ENCODE data around the gene LHX6.

The LHX6 gene

DNA sequence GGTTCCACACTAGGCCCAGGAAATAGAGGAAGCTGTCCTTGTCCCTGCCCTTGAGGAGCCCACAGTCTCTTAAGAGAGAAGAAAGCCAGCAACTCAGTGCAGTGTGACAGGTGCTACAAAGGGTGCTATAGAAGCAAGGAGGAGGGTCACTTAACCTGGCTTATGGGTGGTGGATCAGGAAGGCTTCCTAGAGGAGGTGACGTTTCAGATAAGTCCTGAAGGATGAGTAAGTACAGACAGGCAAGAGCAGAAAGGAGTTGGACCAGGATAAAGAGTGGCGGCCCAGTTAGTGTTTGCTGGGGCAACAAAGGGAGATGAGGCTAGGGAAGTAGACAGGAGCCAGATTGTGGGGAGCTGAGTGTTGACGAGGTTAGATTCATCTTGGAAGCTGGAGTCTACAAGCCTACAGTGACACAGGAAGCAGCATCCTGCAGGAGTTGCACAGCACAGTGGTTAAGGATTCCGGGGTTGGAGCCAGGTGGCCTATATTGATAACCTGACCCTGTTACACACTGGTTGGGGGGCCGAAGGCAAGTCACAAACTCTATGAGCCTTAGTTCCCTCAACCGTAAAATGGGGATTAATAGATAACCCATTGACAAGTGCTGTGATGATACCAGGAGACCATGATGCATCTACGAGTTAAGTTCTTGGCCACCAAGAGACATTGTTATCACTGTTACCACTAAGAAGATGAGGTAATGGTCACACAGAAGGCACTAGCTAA is 5.4 kb upstream of the LHX6 start:
- DNase-seq (ENCODE audit: low read depth in 2 of 2): no peak

DNA sequence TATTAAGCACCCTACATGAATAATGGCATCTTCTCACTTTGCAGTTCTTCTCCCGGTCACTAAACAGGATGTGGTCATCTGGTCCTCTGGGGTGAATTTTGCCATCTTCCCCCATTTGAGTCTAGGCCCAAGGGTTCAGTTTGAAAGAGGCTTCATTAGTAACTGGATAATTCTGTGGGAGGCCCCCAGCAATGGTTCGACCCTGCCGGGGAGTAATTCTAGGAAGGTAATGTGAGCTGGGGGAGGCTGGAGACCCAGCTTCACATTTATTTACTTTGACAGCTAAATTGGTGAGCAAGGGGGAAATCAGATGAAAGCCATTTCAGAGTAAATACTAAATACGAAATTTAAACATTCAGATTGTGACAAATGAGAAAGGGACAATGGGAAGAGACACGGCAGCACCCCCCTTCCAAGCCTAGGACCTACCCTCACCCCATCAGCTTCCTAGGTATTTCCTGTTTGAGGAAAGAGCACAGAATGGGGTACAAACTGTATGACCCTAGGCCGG is 4.1 kb upstream of the LHX6 start:
- DNase-seq (ENCODE audit: low read depth in 2 of 2): no peak

DNA sequence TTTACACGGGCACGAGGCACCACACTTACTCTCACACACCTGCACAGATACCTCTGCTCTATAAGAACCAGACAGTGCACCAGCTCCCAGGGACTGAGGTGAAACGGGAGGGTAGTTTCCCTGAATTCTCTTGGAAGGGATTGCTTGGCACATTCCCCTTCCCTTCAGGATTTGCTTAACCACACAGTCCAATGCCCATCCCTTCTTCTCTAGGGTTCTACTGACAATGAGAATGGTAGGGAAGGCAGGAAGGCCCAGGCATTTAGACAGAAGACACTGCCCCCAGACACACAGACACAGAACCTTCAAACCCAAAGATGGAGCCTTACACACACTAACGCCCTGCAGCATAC is 704 bp upstream of the LHX6 start:
- no peak for DNase-seq (ENCODE audit: low read depth in 2 of 2)

DNA sequence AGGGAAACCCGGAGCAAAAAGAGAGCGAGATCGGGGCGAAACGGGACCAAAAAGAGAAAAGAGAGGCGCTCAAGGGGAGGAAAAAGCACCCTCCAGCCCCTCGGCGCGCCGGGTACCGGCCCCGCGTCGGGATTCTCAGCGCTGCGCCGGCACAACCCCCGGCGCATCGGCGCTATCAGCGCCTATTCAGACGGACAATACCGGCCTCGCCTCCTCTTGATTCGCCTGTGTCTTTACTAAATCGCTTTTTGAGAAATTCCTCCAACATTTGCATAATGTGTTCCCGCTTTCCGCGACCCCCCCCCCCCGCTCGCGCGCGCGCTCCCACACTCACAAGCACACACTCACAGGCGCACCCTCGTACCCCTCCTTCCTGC is 578 bp downstream of the LHX6 start:
- no peak for DNase-seq (ENCODE audit: low read depth in 2 of 2)

DNA sequence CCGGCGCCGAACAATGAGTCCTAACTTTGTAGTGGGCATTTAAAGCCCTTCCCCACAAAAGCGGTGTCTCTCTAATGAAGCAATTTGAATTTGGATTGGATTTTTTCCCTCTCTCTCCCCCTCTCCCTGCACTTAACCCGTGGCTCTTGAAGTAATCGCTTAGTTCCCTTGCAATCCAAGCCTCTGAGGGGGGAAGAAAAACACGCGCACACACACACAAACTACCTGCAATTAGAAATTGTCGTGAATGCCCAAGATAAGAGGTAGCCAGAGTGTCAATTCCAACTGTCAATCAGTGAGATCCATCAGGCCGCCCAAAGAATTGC is 1.2 kb downstream of the LHX6 start:
- DNase-seq (ENCODE audit: low read depth in 2 of 2): no peak

DNA sequence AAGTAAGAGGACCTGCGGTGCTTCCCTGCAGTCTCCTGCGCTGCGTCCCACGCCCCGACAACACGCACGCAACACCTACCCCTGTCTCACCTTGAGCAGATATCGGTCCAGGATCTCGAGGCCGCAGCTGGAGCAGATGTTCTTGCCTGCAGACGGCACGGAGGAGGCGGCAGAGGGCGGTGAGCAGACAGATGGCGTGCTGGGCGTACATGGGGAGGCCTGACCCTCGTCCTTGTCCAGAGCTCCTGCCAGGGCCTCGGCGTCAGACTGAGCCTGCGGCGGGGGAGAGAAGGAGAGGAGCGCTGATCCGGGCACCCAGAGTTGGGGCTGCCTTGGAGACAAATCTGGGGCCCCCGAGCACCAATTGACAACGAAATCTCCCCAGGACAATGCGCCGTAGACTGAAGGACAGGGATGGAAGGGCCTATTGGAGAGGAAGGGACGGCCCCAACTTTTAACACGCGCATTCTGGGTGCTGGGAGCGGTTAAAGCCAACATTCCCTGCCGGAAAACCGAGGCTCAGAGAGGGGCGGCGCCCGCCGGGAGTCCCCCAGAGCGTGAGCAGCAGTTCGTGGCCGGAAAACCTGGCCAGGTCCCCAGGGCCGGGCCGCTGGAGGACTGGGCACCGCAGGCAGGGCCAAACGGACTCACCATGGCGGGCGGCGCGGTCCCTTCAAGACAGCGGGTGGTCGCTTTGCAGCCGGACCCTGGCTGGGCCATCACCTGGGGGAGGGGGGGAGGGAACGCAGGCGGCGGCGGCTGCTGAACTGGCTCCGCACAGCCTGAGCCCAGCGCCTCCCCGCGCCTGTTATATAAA is 1.8 kb downstream of the LHX6 start:
- DNase-seq (ENCODE audit: low read depth in 2 of 2): no peak

DNA sequence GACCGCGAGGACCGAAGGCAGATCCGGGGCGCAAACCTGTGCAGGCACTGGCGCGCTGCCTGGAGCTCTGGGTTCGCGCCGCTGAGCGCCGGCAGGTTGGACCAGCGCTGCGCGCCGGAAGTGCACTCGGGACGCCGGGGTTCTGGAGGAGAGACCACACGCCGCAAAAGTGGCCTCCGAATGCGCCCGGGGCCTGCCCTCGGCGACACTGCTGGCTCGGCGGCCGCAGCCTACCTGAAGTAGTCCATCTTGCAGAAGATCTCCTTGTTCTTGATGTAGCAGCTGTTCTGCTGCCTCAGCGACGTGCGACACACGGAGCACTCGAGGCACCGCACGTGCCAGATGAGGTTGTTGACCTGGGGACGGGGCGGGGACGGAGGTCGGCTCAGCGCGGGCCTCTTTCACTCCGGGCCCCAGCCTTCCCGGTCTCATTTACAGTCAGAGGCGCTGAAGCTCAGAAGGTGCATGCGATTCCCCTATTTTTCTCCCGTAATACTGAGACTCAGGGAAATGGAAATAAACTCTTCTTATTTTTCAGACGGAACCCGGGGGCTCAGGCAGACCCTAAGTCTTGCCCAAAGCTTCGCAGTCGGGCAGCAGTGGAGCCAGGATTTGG is 2.5 kb downstream of the LHX6 start:
- no peak for DNase-seq (ENCODE audit: low read depth in 2 of 2)

DNA sequence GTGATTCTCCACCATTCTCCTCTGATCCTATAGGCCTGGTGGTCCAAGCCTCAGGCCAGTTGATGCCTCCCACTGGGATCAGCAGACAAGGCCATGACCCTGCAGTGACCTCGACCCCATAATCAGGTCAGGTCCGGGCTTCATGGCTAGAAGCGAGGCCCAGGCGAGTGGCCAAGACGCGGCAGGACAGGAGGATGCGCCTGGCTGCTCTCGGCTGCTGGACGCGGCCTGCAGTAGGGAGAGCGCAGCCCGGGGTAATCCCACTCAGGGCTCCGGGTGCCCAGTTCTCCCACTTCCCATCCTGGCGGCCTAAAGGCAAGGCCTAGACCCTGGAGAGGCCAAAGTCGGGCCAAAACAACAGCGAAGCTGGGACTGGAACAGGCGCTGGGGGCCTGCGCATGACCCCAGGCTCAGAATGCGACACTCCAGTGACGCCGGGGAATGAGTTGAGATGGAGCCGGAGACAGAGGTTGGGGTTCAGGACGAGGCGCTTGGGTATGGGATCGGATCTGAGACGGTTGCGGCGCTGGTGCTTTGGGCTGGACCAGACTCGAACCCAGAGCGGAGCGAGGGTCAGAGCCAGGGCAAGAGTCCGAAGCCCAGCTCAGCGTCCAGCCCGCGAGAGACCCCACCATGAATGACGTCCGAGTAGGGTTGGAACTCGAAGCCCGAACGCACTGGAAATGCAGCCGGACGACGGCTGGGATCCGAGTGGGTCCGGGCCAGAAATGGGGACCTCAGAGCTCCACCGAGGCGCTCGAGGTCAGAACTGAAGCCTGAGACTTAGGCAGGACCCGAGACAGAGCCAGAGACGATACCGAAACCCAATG is 3.2 kb downstream of the LHX6 start:
- no peak for DNase-seq (ENCODE audit: low read depth in 2 of 2)

DNA sequence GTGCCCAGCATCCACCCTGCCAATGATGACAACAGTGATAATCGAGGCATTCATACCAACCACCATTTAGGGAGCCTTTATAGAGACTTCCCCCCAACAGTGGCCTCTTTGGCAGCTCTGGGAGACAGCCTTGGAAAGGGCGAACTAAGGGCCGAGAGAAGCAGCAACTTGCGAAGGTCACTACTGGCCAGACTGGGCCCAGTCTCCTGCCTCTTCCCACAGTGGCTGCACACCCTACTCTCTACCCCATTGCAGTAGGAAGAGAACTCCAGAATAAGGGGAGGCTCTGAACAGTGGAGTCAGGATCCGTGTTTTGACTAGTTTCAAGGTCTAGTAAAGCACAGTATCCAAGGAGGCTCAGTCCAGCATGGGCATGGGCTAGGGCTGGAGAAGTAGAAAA is 5.3 kb downstream of the LHX6 start:
- DNase-seq (ENCODE audit: low read depth in 2 of 2): no peak

DNA sequence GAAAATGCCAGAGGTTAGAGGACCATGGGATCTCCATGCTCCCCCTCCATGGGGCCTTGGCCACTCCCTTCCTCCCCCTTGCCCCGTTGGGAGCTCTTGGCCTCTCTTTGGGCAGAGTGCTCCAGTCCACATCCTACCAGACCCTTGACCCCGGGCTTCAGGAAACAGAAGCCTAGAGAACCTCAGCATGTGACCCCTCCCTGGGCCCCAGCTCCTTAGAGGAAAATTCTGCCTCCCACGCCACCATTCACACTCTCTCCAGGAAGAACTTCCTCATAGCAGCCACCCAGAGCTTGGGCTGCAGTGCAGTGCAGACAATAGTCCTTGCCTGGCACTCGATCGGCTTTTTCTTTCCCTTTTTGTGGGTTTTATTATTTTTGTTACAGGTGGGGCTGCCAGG is 6.0 kb downstream of the LHX6 start:
- DNase-seq (ENCODE audit: low read depth in 2 of 2): no peak

DNA sequence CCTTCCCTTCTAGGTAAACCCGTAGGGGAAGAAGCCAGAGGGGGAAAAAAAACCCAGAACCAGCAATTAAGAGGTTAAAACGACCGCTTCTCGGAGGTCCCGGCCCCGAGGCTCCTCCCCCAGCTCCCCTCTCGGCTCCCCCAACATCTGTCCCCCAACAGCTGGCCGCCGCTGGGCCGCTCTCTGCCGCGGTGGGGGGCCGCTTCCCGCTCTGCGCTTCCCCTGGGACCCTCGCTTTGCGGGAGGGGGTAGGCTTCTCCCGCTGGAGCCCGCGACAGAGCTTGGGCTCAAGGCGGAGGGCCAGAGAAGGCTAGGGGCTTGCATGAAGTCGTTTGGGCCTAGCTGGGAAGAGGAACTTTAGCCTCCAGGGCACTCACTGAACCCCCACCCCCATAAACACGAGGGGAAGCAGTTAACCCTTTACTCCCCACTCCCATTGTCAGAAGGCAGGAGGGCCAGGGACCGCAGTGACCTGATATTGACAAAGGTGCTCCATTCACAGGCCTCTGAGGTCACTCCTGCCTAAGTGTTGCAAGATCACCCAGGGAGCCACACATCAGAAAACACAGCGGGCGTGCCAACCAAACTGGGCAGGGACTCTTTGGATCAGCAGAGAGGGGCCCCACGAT is 7.5 kb downstream of the LHX6 start:
- no peak for DNase-seq (ENCODE audit: low read depth in 2 of 2)

DNA sequence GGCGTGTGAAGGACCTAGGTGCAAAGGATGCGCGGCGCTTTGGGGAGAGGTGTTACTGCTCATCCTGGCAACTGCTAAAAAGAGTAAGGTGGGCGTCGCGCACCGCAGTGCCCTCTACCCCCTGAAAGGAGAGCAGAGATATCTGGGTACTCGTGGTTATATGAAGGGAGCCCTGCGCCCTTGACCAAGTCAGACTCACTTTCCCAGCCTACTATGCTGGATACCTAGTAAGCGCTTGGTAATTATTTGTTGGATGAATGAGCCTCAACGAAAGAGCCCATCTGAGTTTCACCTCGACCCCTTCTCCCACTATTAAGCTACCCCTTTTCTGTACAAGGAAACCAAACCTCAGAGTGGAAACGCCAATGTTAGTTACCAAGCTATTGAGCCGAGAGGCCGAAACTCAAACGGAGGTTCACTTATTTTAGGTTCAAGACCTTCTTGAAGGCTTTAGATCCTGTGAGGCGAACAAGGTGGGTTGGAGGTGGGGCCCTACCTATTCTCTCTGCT is 8.0 kb downstream of the LHX6 start:
- no peak for DNase-seq (ENCODE audit: low read depth in 2 of 2)

DNA sequence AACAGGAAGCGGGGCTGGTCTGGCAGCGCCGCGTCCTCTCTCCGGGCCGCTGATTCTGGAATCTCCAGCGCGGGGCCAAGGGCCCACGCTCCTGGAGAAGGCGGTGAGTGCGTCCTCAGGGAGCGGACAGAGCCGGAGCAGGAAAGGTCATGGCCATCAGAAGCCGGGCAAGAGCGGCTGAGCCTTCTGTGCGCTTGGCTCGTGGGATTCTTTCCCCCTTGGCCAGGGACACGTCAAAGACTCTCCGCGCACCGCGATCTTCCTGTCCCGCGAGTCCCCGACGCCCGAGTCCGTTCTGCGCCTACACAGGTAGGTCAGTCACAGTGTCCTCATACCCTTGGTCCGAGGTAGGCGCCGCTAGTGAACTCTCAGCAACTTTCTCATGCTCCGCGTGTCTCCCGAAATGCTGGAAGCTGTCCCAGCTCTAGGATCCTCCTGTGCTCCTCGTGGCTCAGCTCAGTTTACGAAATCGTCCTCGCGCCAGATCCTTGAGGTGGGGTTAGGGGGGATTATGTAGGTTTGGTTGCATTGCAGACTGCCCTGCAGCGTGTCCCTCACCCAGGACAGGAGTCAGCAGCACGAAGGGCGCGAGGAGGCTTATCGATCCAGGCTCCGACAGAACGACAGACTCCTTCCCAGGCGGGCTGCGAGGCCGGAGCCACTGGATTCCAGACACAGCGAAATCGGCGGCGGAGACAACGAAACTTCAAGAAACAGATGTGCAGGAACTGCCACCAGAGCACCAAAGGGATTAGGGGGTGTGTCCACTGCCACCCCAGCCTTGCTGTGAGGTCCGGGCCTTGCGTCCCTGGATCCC is 8.7 kb downstream of the LHX6 start:
- no peak for DNase-seq (ENCODE audit: low read depth in 2 of 2)

DNA sequence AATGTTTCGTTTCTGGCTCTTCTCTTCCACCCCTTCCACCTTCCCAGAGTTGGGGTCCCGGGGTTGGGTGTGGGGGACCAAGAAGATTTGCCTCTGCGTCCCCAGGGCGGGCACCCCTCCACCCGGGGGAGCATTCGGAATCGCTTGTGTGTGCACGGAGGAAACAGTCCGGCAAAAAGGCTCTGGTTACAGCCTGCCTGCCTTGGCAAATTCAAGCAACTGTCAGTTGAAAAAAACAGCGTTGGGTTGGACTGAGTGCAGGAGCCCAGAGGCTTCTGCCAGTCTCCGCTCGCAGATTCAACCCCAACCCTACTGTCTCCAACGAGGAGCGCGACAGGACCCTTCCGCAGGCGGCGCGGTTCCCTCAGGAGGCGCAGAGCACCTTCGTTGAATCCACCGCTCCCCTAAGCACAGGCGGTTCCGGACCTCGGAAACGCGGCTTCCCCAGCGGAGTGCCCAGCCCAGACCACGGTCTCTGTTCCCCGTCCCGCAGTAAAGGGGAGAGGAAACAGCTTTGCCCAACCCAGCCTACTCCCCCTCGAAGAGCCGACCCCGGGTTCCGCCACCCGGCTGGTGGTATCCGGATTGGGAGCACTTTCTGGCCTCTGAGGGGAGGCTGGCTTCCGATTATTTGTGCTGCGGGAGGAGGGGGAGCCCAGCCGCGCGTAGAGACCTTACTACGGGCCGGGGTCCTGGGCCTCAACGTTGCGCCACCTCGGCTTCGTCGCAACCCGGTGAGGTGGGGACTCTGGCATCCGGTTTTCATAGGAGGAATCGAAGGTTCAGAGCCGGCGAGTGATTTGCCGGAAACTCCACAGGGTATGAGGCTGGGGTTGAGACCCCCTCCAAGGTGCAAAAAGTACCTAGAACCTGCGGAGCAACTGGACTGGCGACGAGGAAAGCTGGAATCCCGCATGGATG is 9.6 kb downstream of the LHX6 start:
- no peak for DNase-seq (ENCODE audit: low read depth in 2 of 2)

DNA sequence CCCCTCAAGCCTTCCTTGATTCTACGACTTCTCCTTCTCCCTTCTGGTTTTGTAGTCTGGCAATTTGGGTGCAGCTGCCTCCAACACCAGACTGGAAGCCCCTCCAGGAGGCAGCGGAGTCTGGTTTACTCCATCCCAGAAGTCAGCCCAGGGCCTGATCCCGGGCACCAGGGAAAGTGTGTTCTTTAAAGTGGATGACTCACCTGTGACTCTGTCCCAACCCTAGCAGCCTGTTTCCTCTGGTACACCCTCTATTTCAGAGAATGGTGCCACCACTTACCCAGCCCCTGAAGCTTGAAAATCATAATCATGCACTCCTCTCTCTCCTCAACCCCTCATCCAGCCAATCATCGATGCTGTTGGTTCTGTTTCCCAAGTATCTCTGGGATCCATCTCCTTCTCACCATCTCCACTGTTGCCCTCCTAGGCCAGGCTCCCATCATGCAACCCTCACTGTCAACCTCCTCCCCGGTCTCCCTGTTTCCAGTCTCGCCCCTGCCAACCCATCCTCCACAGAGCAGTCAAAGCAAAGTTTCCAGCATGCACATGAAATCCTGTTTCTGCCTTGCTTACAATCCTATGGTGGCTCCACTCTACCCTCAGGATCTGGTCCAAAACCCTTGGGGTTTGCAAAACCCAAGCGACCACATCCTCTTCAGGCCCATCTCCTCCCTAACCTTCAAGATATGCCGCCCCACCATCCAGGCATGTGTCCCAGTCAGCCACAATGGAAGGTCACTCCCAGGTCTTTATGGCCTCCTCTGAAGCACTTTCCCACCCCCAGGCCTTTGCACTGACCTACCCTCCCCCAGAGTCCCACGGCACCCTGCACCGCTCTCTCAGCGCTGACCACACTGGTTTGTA is 10.5 kb downstream of the LHX6 start:
- DNase-seq (ENCODE audit: low read depth in 2 of 2): no peak

DNA sequence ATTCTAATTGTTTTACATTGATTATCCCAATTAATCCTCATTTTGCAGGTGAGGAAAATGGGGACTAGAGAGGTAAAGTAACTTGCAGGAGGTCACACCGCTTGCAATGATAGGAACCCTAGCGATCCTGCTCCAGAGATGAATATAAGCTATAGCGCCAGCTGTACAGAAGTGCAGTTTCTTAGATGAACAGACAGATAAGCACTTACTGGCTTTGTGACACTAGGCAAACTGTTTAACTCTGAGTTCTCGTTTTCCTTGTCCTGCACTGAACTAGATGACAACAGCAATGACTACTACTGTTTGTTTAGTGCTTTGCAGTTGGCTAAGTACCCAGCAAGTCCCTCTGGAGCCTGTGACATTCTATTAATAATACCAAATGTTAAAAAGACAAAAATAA is 11.1 kb downstream of the LHX6 start:
- DNase-seq (ENCODE audit: low read depth in 2 of 2): no peak

DNA sequence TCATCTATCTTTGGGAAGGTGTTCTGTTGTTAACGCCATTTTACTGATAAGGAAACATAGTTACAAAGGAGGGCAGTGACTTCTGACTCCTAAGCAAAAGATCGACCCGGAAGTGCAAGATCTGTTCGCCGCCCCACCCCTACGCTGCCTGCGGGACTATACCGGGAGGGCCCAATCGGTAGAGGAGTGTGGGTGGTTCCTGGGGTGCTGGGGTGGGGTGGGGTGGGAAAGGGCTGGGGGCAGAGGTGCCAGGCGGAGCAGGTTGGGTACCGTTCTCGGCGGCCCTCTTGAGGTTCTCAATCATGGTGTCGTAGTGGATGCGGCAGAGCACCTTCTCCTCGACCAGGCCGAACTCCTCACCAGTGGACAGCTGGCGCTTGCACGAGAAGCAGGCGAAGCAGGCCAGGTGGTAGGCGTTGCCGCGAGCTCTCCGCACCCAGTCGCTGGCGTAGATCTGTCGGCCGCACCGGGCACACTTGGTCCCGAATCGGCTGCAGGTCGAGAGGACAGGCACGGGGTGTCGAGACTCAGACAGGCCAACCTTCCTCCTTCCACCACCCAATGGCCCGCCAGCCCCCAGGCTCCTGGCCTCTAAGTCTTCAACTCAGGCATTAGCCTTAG is 11.8 kb downstream of the LHX6 start:
- DNase-seq (ENCODE audit: low read depth in 2 of 2): no peak

DNA sequence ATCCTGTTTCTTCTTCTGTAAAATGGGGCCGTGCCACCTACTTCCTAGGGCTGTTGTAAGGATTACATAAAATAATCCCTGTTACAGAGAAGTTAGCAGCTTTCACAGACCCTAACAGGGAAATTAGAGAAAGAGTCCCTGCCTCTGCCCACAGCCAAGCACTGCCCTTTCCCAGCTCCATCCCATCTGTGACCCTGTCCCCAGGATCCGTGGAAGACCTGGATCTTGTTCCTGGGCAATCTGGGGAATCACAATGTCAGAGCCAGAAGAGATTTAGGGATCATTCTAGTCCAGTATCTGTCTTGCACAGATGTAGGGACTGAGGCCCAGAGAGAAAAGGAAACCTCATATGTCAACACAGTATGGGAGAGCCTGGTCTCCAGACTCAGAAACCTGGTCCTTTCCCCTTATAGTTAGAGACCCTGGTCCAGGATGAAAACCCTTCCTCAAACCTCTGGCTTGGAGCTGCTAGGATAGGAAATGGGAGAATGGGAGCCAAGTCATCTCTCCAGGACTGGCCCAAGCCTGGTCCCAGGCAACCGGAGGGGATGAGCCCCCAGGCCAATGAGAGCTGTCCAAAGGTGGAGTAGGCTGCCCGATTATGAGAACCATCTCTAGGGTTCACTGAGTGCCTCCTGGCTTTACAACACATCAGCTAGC is 12.5 kb downstream of the LHX6 start:
- no peak for DNase-seq (ENCODE audit: low read depth in 2 of 2)
